Activated naive CD4-positive, alpha-beta T cell treated with anti-CD3 and anti-CD28 coated beads, Interleukin-2, amount 50 U/mL, for 24 hours (primary cell): Measurements from ENCODE around the gene GJA1.
"Not testable (repeated sequence)": the region's sequence is repeated elsewhere in the genome, so short reads cannot be mapped to it uniquely, and the experiment has no call there.

ENCODE experiments used
- H3K27ac Mint-ChIP-seq: one replicate; pipeline ENCODE4 v1.8.0; 2021; ENCODE audit warnings: mild to moderate bottlenecking, mixed read lengths
- H3K27me3 Mint-ChIP-seq: one replicate; pipeline ENCODE4 v1.8.0; 2021; ENCODE audit warnings: mixed read lengths
- H3K36me3 Mint-ChIP-seq: one replicate; pipeline ENCODE4 v1.8.0; 2021; ENCODE audit warnings: mixed read lengths
- H3K4me1 Mint-ChIP-seq: one replicate; pipeline ENCODE4 v1.8.0; 2021; ENCODE audit warnings: mixed read lengths
- H3K4me3 Mint-ChIP-seq: one replicate; pipeline ENCODE4 v1.8.0; 2021; ENCODE audit warnings: mild to moderate bottlenecking, mixed read lengths
- H3K9me3 Mint-ChIP-seq: one replicate; pipeline ENCODE4 v1.8.0; 2021; ENCODE audit warnings: mixed read lengths

Gene GJA1

DNA sequence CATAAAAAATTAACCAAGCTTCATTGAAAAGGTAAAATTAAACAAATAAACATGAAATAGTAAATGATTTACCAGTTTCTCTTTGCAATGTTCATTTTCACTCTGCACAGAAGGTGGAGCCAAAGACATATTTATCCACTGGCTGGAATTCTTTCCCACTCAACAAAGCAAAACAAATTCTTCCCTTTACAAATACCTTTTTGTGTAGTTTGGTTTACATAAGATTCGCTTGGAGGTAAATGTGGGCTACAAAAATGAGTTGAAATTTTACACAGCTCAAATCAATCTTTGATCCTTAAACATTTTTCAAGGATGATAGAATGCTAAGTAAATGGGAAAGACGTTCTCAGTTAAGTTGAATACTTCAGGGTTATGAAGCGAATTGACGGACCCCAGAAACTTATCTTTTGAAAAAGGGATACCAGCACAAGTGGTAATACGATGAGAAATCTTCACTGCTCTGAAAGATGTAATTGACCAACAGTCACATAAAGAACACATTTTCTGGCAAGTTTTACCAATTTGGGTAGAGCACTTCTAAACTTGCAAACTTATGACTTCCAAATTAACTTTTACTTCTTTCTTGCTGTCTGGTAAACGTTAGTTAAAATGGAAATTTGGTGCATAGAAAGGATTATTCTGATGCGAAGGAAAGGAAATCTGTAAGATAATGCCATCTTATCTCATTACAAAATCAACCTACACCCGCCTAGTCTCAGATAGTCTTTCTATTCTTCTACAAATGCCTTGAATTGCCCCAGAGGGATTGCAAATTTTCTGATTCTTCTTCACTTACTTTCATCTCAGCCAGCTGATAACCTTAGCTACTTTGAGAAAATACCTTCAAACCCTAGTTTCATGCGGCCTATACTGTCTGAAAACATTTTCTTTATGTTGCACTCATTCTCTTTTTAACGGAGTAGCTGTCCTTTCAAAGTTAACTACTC is 4.7 kb upstream of the GJA1 start:
- H3K4me3 Mint-ChIP-seq, result no peak overlapping the region
- no peaks in the 10 kb centered on the region for H3K9me3 Mint-ChIP-seq
- H3K36me3 Mint-ChIP-seq, result no peaks in the 10 kb centered on the region
- peaks cover 13% of the 10 kb centered on the region for H3K4me1 Mint-ChIP-seq
- H3K27me3 Mint-ChIP-seq, result no peaks in the 10 kb centered on the region
- H3K27ac Mint-ChIP-seq, result no peak overlapping the region

DNA sequence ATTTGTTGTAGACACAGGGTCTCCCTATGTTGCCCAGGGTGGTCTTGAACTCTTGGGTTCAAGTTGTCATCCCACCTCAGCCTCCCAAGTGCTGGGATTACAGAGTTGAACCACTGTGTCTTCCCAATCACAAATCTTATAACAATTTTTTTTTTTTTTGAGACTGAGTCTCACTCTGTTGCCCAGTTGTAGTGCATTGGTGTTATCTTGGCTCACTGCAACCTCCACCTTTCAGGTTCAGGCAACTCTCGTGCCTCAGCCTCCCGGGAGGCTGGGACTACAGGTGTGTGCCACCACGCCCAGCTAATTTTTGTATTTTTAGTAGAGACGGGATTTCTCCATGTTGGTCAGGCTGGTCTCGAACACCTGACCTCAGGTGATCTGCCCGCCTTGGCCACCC is 3.7 kb upstream of the GJA1 start:
- not testable (repeated sequence) for H3K27ac Mint-ChIP-seq, H3K36me3 Mint-ChIP-seq, H3K9me3 Mint-ChIP-seq, H3K27me3 Mint-ChIP-seq, H3K4me3 Mint-ChIP-seq
- H3K4me1 Mint-ChIP-seq, result peaks cover 19% of the 10 kb centered on the region

DNA sequence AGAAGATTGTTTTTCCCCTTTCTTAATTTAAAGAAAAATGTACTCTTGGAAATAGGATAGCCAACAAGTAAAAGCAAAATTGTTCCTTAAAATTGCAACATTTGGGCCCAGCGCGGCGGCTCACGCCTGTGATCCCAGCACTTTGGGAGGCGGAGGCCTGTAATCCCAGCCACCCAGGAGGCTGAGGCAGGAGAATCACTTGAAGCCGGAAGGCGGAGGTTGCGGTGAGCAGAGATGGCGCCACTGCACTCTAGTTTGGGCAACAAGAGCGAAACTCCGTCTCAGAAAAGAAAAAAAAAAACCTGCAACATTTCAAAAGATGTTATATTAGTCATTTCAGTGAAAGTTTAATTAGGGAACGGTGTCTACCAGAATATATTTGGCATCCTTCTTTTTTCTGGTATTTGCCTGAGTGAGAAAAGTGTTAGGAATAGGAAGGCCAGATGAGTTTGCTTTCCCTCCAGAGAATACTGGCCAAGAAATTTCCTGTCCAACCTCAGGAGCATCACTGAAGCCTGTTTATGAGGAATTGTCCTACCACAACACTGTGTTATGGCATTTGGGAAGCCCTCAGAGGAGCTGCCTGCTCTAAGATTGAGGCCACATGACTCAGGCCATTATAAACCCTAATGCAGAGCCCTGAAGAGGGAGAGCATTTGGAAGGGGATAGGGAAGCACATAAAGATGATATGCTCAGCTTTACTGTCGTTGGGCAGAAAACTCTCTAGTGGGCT is 1.2 kb upstream of the GJA1 start:
- no peak overlapping the region for H3K27ac Mint-ChIP-seq
- H3K4me1 Mint-ChIP-seq, result peaks cover 33% of the 10 kb centered on the region
- no peaks in the 10 kb centered on the region for H3K36me3 Mint-ChIP-seq
- H3K27me3 Mint-ChIP-seq, result peaks cover 10% of the 10 kb centered on the region
- H3K9me3 Mint-ChIP-seq, result no peaks in the 10 kb centered on the region
- H3K4me3 Mint-ChIP-seq, result no peak overlapping the region

DNA sequence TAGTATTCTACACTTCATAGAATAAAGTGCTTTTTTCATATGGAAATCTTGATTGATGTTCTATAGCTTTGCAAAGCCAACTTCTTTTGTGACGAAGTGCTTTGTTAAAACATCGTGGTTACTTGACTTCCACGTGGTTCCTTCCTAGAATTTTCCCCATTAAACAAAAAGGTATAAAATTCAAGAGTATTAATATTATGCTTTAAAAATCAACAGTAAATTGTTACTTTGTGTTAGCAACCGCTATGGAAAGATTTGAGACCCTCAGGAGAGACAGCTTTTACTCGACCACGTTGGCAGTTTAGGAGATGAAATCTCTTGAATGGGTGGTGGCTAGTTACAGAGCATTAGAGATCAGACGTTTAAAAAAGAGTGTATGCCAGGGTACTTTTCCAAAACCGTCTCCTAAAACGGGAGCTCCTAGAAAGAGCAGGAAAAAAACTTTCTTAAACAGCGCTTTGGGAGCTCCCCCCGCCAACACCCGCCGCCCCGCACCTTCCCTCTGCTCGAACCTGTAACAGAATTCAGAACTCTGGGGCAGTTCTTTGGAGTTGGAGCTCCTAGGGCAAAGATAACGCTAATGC is 920 bp downstream of the GJA1 start:
- peak overlapping the region; percentile 91 for H3K4me3 Mint-ChIP-seq
- no peaks in the 10 kb centered on the region for H3K9me3 Mint-ChIP-seq
- H3K36me3 Mint-ChIP-seq, result no peaks in the 10 kb centered on the region
- peak overlapping the region; percentile 82 for H3K27ac Mint-ChIP-seq
- peaks cover 23% of the 10 kb centered on the region for H3K4me1 Mint-ChIP-seq
- H3K27me3 Mint-ChIP-seq, result peaks cover 10% of the 10 kb centered on the region

DNA sequence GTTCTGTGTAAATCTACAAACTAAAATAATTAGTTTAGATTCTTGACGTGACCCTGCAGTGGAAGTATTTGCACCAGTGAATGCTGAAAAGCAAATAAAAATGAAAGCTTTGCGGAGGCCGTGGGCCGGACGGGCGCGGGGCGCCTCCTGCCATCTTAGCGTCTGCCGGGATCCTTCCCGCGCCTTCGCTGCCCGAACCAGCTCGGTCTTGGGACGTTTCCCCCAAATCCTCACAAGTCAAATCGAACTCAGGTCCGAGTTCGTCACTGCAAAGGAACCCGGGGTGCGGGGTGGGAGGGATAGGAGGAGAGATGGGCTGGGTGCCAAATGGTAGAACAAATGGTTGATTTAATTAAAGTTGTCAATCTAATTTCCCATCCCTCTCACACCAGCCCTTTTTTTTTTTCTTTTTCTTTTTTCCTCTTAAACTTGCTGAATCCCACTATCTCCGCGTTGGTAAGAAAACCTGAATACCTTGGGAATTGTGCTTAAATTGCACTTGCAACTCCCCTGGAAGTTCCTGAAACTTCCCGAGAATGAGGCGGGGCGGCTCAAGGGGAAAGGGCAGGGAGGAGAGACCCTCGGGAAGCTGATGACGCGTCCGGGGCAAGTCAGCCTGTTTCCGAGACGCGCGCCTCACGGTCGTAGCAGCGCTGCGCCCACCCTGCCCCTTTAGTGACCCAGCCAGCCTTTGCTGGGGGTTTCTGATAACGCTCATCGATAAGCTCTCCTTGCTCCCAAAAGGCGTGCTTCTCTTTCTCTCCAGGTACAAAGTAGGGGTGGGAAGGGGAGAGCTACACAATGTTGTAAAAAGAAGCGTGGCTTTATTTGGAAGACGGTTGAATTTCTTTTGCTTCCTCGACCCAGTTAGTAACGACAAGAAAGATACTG is 1.8 kb downstream of the GJA1 start:
- peaks cover 20% of the 10 kb centered on the region for H3K4me1 Mint-ChIP-seq
- peaks cover 10% of the 10 kb centered on the region for H3K27me3 Mint-ChIP-seq
- H3K36me3 Mint-ChIP-seq, result no peaks in the 10 kb centered on the region
- no peak overlapping the region for H3K27ac Mint-ChIP-seq
- H3K9me3 Mint-ChIP-seq, result no peaks in the 10 kb centered on the region
- peak overlapping the region; percentile 91 for H3K4me3 Mint-ChIP-seq

DNA sequence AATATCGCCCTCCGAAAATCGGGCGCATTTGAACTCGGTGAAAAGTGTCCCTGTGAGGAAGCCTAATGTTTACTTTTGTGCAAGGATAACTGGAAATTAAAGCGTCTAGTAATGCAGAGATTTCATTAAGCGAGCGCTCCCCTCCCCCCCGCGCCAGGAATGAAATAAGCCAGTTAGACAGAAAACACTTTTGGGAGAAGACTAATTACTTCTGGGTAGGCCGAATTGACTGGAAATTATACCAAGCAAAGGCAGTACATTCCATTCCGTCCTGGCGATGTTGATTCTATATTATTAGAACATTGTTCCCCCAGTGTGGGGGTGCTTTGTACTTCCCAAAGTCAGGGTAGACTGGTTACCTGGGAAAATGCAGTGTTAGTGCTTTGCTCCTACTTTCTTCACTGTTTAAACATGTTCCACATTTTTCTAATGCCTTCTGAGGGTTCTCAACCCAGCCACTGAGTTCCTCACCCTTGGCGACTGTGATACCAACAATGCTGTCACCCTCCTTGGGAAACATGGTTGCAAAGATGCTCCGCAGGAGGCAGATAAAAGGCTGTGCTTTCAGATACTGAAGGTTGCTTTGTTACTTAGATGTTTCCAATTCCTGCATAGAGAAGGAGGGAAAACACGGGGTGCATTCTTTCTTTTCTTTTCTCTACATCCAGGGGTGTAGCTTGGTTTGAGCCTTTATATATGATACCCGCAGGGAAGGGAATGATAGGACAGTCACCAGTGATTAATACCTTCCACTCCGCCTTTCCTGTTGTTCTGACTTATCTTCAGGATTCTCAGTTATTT is 2.6 kb downstream of the GJA1 start:
- H3K36me3 Mint-ChIP-seq, result no peaks in the 10 kb centered on the region
- H3K9me3 Mint-ChIP-seq, result no peaks in the 10 kb centered on the region
- no peak overlapping the region for H3K27ac Mint-ChIP-seq
- peaks cover 10% of the 10 kb centered on the region for H3K27me3 Mint-ChIP-seq
- peak overlapping the region; percentile 91 for H3K4me3 Mint-ChIP-seq
- peaks cover 20% of the 10 kb centered on the region for H3K4me1 Mint-ChIP-seq

DNA sequence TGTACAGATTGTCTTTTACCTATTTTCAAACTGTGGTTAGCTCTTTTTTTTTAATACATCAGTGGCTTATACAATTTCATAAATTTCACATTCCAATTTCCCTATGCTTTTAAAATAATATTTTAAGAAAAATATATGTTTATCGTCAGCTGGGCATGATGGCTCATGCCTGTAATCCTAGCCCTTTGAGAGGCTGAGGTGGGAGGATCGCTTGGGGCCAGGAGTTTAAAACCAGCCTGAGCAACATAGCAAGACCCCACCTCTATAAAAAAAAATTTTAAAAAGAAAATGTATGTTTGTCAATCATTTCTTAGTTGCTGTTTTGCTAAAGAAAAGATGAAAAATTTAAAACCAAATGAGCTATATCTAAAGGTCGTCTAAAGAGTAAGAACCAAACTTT is 3.4 kb downstream of the GJA1 start:
- Mint-ChIP-seq H3K27ac (no peak overlapping the region), H3K9me3 (no peaks in the 10 kb centered on the region), H3K27me3 (peaks cover 10% of the 10 kb centered on the region), H3K4me1 (peaks cover 20% of the 10 kb centered on the region), H3K36me3 (no peaks in the 10 kb centered on the region), H3K4me3 (no peak overlapping the region)

DNA sequence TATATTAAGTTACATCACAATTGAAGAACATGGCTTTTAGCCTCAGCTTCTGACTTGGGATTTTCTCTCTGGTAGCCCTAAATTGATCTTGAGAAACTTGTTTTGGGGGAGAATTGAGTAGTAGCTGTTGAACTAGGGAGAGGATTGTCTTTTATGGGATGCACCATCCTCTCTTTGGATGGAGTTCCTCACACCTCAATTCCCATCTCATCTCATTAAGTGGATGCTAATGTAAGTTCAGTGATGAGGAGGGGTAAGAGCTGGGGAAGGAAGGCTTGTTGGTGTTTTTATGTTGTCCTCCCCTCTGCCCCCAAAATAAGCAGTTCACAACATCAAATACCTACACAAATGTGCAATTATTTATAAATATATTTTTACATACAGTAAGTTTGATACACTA is 4.0 kb downstream of the GJA1 start:
- peaks cover 20% of the 10 kb centered on the region for H3K4me1 Mint-ChIP-seq
- no peaks in the 10 kb centered on the region for H3K36me3 Mint-ChIP-seq
- no peak overlapping the region for H3K27ac Mint-ChIP-seq
- peaks cover 10% of the 10 kb centered on the region for H3K27me3 Mint-ChIP-seq
- H3K9me3 Mint-ChIP-seq, result no peaks in the 10 kb centered on the region
- no peak overlapping the region for H3K4me3 Mint-ChIP-seq

DNA sequence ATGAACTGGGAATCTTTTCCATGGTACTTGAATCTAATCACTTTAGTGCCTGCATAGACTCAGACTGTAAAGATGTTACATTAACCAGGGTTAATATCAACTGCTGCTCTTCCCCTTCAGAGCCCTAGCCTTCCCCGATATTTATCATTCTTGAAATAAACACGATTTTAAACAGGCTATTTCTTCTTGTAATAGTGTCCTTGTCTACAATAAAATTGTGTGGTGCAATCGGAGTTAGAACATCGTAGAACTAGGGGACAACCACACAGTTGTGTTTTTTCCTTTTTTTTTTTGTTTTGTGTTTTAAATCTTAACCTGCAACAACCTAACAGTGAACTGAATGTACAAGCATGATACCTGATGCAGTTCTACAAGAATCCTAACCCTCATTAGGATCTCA is 4.5 kb downstream of the GJA1 start:
- peaks cover 10% of the 10 kb centered on the region for H3K27me3 Mint-ChIP-seq
- H3K36me3 Mint-ChIP-seq, result no peaks in the 10 kb centered on the region
- H3K27ac Mint-ChIP-seq, result no peak overlapping the region
- H3K9me3 Mint-ChIP-seq, result no peaks in the 10 kb centered on the region
- peaks cover 20% of the 10 kb centered on the region for H3K4me1 Mint-ChIP-seq
- no peak overlapping the region for H3K4me3 Mint-ChIP-seq

DNA sequence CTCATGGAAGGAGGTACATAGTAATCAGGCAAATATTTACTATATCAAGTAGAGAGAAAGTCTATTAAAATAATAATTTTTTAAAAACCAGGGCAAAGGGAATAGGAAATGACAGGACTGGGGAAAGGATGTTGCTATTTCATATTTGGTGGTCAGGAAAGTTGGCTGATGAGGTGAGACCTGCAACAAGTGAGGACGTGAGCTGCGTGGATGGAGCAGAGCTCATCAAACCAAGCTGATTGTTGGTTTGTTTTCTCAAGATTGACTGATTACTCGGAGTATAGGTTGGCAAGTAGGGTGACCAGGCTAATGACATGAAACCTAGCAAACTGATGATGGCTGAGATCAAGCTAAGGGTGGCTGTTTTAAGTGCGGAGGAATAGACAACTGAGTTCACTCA is 6.0 kb downstream of the GJA1 start:
- no peak overlapping the region for H3K27ac Mint-ChIP-seq
- no peak overlapping the region for H3K4me3 Mint-ChIP-seq
- H3K36me3 Mint-ChIP-seq, result no peaks in the 10 kb centered on the region
- peaks cover 16% of the 10 kb centered on the region for H3K4me1 Mint-ChIP-seq
- H3K9me3 Mint-ChIP-seq, result no peaks in the 10 kb centered on the region
- peaks cover 9% of the 10 kb centered on the region for H3K27me3 Mint-ChIP-seq

DNA sequence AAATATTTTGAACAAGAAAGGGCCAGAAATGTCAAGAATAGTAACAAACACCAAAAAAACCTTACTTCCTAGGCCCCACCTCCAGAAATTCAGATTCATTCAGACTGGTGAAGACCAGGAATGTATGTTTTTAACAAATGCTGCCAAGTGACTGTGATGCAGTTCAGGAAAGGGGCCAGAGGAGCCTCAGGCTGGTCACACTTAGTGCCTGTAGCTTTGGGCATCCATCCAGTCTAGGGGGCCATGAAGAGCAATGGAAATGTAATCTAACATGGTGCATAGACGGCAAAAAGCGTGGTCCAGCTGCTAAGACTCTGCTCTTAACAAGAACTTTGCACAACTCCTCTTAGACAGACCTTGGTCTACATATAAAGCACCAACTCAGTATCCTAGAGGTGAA is 7.1 kb downstream of the GJA1 start:
- Mint-ChIP-seq H3K4me3 (no peak overlapping the region), H3K27ac (no peak overlapping the region), H3K36me3 (no peaks in the 10 kb centered on the region), H3K4me1 (peaks cover 8% of the 10 kb centered on the region), H3K9me3 (no peaks in the 10 kb centered on the region), H3K27me3 (peaks cover 8% of the 10 kb centered on the region)

DNA sequence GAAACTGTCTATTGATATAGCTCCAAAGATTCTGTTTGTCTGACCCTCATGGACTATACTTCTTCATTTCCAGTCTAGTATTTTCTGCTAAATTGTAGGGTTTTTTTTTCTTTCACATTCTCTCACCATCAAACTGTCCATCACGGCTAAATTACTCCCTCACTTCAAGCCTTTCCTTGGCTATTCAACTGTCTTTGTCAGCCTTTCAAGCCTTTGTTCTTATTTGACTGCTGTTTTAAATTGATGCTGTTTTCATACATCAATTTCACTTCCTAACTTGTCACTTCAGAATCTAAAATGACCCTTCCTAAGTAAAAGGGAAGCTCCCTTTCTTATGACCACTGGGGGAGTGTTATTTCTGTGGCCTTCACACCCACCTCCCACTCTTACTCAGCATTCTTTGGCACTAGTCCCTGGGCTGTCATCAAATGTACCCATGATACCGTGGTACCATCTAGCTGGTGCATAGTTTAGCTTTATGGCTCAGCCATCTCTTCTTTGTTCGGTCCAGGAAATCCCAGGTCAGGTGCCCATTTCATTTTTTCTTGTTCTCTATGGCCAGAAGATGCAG is 8.6 kb downstream of the GJA1 start:
- H3K9me3 Mint-ChIP-seq, result no peaks in the 10 kb centered on the region

DNA sequence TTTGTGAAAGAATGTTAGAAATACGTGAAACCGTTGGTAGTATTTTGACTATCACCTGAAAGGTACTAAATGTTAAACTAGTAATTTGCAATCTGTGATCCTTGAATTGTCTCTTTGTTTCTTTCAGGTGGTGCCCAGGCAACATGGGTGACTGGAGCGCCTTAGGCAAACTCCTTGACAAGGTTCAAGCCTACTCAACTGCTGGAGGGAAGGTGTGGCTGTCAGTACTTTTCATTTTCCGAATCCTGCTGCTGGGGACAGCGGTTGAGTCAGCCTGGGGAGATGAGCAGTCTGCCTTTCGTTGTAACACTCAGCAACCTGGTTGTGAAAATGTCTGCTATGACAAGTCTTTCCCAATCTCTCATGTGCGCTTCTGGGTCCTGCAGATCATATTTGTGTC is 11.3 kb downstream of the GJA1 start:
- not testable (repeated sequence) for H3K4me3 Mint-ChIP-seq, H3K27me3 Mint-ChIP-seq, H3K9me3 Mint-ChIP-seq, H3K27ac Mint-ChIP-seq, H3K36me3 Mint-ChIP-seq, H3K4me1 Mint-ChIP-seq

More for the DNA sequence above, 8.6 kb downstream of the GJA1 start:
- no peak overlapping the region for H3K27ac Mint-ChIP-seq
- H3K27me3 Mint-ChIP-seq, result no peaks in the 10 kb centered on the region
- H3K4me3 Mint-ChIP-seq, result no peak overlapping the region
- H3K4me1 Mint-ChIP-seq, result no peaks in the 10 kb centered on the region
- no peaks in the 10 kb centered on the region for H3K36me3 Mint-ChIP-seq

DNA sequence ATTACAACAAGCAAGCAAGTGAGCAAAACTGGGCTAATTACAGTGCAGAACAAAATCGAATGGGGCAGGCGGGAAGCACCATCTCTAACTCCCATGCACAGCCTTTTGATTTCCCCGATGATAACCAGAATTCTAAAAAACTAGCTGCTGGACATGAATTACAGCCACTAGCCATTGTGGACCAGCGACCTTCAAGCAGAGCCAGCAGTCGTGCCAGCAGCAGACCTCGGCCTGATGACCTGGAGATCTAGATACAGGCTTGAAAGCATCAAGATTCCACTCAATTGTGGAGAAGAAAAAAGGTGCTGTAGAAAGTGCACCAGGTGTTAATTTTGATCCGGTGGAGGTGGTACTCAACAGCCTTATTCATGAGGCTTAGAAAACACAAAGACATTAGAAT is 12.3 kb downstream of the GJA1 start:
- H3K36me3 Mint-ChIP-seq, H3K4me3 Mint-ChIP-seq, H3K9me3 Mint-ChIP-seq, H3K27me3 Mint-ChIP-seq, H3K4me1 Mint-ChIP-seq, H3K27ac Mint-ChIP-seq: not testable (repeated sequence)
